SK-N-SH treated with all-trans-retinoic acid at 6 μM for 48 hours (cell line): ENCODE data around the gene RELT.

Experiments
- ATAC-seq: fragments of 200-7000 bp; cut with Tn5 transposase; 3 replicates; pipeline ENCODE4 v1.9.1; 2020; ENCODE audit warnings: mild to moderate bottlenecking, moderate library complexity
- ARNTL ChIP-seq: fragments of 450-650 bp; formaldehyde crosslinking; IDR thresholded peaks from 2 replicates; pipeline ENCODE4 v1.5.0; 2020; ENCODE audit warnings: low read depth, mild to moderate bottlenecking, moderate library complexity, borderline replicate concordance
- BACH2 ChIP-seq: fragments of 250-450 bp; sonication (Bioruptor Pico); IDR thresholded peaks from 2 replicates; pipeline ENCODE4 v1.9.0; 2021; ENCODE audit warnings: mild to moderate bottlenecking, borderline replicate concordance
- CREB5 ChIP-seq: fragments of 250-450 bp; sonication (Bioruptor Pico); IDR thresholded peaks from 2 replicates; pipeline ENCODE4 v1.5.1; 2020; ENCODE audit warnings: low read depth, mild to moderate bottlenecking, moderate library complexity
- CSDC2 ChIP-seq: fragments of 250-450 bp; sonication (Bioruptor Pico); IDR thresholded peaks from 2 replicates; pipeline ENCODE4 v1.5.0; 2020; ENCODE audit warnings: mild to moderate bottlenecking, moderate library complexity
- CSRNP3 ChIP-seq: fragments of 250-450 bp; sonication (Bioruptor Pico); IDR thresholded peaks from 2 replicates; pipeline ENCODE4 v1.5.1; 2021; ENCODE audit warnings: mild to moderate bottlenecking, moderate library complexity
- ESRRG ChIP-seq: fragments of 250-450 bp; sonication (Bioruptor Pico); IDR thresholded peaks from 2 replicates; pipeline ENCODE4 v1.6.1; 2021; ENCODE audit warnings: mild to moderate bottlenecking
- GLIS3 ChIP-seq: fragments of 250-450 bp; sonication (Bioruptor Pico); IDR thresholded peaks from 2 replicates; pipeline ENCODE4 v1.5.0; 2020; ENCODE audit warnings: mild to moderate bottlenecking, moderate library complexity
- ISL1 ChIP-seq: fragments of 250-450 bp; sonication (Bioruptor Pico); IDR thresholded peaks from 2 replicates; pipeline ENCODE4 v2.1.2; 2022; ENCODE audit warnings: mild to moderate bottlenecking, moderate library complexity
- POU6F1 ChIP-seq: fragments of 250-450 bp; sonication (Bioruptor Pico); IDR thresholded peaks from 2 replicates; pipeline ENCODE4 v1.8.0; 2021; ENCODE audit warnings: low read depth, mild to moderate bottlenecking, moderate library complexity, borderline replicate concordance
- PPARA ChIP-seq: fragments of 250-450 bp; sonication (Bioruptor Pico); IDR thresholded peaks from 2 replicates; pipeline ENCODE4 v1.5.0; 2020; ENCODE audit warnings: mild to moderate bottlenecking, borderline replicate concordance
- SNAI2 ChIP-seq: fragments of 250-450 bp; sonication (Bioruptor Pico); IDR thresholded peaks from 2 replicates; pipeline ENCODE4 v1.5.0; 2020; ENCODE audit warnings: mild to moderate bottlenecking, moderate library complexity
- TCF4 ChIP-seq: fragments of 250-450 bp; sonication (Bioruptor Pico); IDR thresholded peaks from 2 replicates; pipeline ENCODE4 v1.8.0; 2021; ENCODE audit warnings: mild to moderate bottlenecking, moderate library complexity, borderline replicate concordance
- TOX ChIP-seq: fragments of 250-450 bp; sonication (Bioruptor Pico); IDR thresholded peaks from 2 replicates; pipeline ENCODE4 v1.8.0; 2021; ENCODE audit warnings: mild to moderate bottlenecking, moderate library complexity, borderline replicate concordance
- TSHZ2 ChIP-seq: fragments of 250-450 bp; sonication (Bioruptor Pico); IDR thresholded peaks from 2 replicates; pipeline ENCODE4 v1.5.0; 2020; ENCODE audit warnings: mild to moderate bottlenecking, moderate library complexity
- ZC3H10 ChIP-seq: fragments of 250-450 bp; sonication (Bioruptor Pico); IDR thresholded peaks from 2 replicates; pipeline ENCODE4 v1.5.1; 2021; ENCODE audit warnings: mild to moderate bottlenecking, moderate library complexity
- ZFP3 ChIP-seq: fragments of 250-450 bp; sonication (Bioruptor Pico); IDR thresholded peaks from 2 replicates; pipeline ENCODE4 v1.5.0; 2020; ENCODE audit warnings: mild to moderate bottlenecking, moderate library complexity
- ZFP30 ChIP-seq: fragments of 450-650 bp; formaldehyde crosslinking; IDR thresholded peaks from 2 replicates; pipeline ENCODE4 v1.5.0; 2022; ENCODE audit warnings: mild to moderate bottlenecking, moderate library complexity
- ZNF565 ChIP-seq: fragments of 450-650 bp; formaldehyde crosslinking; conservative IDR thresholded peaks from 2 replicates; pipeline ENCODE4 v1.5.0; 2020; ENCODE audit warnings: low read depth, mild to moderate bottlenecking, moderate library complexity
- ZNF70 ChIP-seq: fragments of 450-650 bp; formaldehyde crosslinking; IDR thresholded peaks from 2 replicates; pipeline ENCODE4 v1.5.0; 2020; ENCODE audit warnings: mild to moderate bottlenecking, moderate library complexity
- ZNF8 ChIP-seq: fragments of 450-650 bp; formaldehyde crosslinking; IDR thresholded peaks from 2 replicates; pipeline ENCODE4 v1.5.0; 2020; ENCODE audit warnings: mild to moderate bottlenecking, moderate library complexity

RELT gene

GRCh38 chr11:73384872-73385689, 8.9 kb downstream of the RELT start:
- no peak for TF ChIP-seq CSDC2 (CRISPR knock-in tag)
- no peak for TF ChIP-seq GLIS3
- TF ChIP-seq CREB5 (CRISPR knock-in tag): no peak
- TF ChIP-seq BACH2 (CRISPR knock-in tag): no peak
- no peak for TF ChIP-seq TCF4 (CRISPR knock-in tag)
- TF ChIP-seq ZNF8 (CRISPR knock-in tag): no peak
- no peak for TF ChIP-seq ARNTL (CRISPR knock-in tag)
- no peak for TF ChIP-seq ZC3H10
- no peak for TF ChIP-seq CSRNP3 (CRISPR knock-in tag)
- TF ChIP-seq ESRRG: no peak
- TF ChIP-seq TOX: no peak
- no peak for TF ChIP-seq ZFP30 (CRISPR knock-in tag)
- TF ChIP-seq ZNF565 (CRISPR knock-in tag): no peak
- TF ChIP-seq POU6F1 (CRISPR knock-in tag): no peak
- no peak for ATAC-seq

GRCh38 chr11:73386016-73386415, 9.8 kb downstream of the RELT start:
- TF ChIP-seq ZNF8 (CRISPR knock-in tag) (no peak), PPARA (CRISPR knock-in tag) (no peak), SNAI2 (CRISPR knock-in tag) (no peak)
- no peak for ATAC-seq

GRCh38 chr11:73386546-73386945, 10.3 kb downstream of the RELT start:
- no peak for TF ChIP-seq ZNF8 (CRISPR knock-in tag)
- no peak for TF ChIP-seq BACH2 (CRISPR knock-in tag)
- no peak for TF ChIP-seq ISL1 (CRISPR knock-in tag)
- no peak for TF ChIP-seq CSDC2 (CRISPR knock-in tag)
- no peak for TF ChIP-seq ZNF565 (CRISPR knock-in tag)
- no peak for TF ChIP-seq CREB5 (CRISPR knock-in tag)
- TF ChIP-seq POU6F1 (CRISPR knock-in tag): no peak
- no peak for TF ChIP-seq ZC3H10
- no peak for TF ChIP-seq ZNF70
- no peak for ATAC-seq

DNA sequence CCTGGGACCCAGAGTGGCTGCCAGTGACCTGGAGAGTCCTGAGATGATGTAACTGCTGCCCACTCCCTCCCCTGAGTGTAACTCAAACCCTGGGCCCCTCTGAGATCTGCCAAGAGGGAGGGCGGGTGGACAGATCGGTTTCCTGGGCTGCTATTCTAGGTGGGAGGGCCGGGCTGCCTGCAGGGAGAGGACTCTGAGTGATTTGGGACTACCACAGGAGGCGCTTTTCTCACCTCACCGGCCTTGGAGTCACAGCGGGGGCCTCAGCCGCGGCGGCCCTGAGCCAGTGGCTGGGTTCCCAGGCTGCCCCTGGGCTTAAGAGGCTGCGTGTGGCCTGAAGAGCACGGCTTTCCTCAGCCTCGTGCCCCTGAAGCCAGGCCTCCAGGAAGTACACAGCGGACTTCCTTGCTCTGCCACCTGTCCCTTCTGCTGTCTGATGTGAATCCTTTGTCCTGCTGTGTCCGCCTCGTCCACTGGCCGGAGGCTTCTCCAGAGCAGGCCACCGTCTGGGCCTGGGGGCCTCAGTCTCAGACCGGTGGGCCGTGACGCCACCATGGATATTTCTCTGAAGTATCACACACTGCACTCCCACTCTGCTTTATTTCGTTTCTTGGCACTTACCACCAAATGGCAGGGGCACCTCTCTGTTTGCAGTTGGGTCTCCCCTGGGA, 11.5 kb downstream of the RELT start:
- ATAC-seq: no peak
- TF ChIP-seq ZFP3 (CRISPR knock-in tag): no peak
- no peak for TF ChIP-seq CSRNP3 (CRISPR knock-in tag)
- TF ChIP-seq TSHZ2 (CRISPR knock-in tag): no peak
- TF ChIP-seq GLIS3: no peak
- no peak for TF ChIP-seq TOX
- TF ChIP-seq ZNF565 (CRISPR knock-in tag): no peak
- TF ChIP-seq CREB5 (CRISPR knock-in tag): no peak
- TF ChIP-seq PPARA (CRISPR knock-in tag): no peak
- no peak for TF ChIP-seq BACH2 (CRISPR knock-in tag)
